ENCODE measurements around the gene P3H2.
"Not testable (repeated sequence)": the region's sequence is repeated elsewhere in the genome, so short reads cannot be mapped to it uniquely, and the experiment has no call there.

The P3H2 gene, protein sequence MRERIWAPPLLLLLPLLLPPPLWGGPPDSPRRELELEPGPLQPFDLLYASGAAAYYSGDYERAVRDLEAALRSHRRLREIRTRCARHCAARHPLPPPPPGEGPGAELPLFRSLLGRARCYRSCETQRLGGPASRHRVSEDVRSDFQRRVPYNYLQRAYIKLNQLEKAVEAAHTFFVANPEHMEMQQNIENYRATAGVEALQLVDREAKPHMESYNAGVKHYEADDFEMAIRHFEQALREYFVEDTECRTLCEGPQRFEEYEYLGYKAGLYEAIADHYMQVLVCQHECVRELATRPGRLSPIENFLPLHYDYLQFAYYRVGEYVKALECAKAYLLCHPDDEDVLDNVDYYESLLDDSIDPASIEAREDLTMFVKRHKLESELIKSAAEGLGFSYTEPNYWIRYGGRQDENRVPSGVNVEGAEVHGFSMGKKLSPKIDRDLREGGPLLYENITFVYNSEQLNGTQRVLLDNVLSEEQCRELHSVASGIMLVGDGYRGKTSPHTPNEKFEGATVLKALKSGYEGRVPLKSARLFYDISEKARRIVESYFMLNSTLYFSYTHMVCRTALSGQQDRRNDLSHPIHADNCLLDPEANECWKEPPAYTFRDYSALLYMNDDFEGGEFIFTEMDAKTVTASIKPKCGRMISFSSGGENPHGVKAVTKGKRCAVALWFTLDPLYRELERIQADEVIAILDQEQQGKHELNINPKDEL

DNA sequence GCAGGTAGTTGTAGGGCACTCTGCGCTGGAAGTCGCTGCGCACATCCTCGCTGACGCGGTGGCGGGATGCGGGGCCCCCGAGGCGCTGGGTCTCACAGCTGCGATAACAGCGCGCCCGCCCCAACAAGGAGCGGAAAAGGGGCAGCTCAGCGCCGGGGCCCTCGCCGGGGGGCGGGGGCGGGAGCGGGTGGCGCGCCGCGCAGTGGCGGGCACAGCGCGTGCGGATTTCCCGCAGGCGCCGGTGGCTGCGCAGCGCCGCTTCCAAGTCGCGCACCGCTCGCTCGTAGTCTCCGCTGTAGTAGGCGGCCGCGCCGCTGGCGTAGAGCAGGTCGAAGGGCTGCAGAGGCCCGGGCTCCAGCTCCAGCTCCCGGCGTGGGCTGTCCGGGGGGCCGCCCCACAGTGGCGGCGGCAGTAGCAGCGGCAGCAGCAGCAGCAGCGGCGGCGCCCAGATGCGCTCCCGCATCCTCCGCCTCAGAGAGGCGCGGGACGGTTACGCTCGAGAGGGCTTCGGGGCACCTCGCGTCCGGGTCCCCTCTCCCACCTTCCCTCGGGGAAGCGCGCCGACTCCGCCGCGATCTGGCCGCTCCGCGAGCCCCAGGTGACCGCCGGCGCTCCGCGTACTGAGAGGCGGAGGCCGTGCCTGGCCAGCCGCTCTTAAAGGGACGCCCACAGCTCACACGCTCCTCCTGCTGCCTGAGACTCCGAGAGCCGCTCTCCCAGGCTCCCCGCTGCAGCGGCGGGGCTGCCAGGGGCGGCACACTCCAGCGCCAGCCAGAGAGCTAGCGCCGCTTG, at the start of gene P3H2:
TSS of gene P3H2 (minus strand) at position 629 of the 792 bp plus-strand sequence. CDS start at position 463, 166 bp downstream.
- DNase-seq = no peak

DNA sequence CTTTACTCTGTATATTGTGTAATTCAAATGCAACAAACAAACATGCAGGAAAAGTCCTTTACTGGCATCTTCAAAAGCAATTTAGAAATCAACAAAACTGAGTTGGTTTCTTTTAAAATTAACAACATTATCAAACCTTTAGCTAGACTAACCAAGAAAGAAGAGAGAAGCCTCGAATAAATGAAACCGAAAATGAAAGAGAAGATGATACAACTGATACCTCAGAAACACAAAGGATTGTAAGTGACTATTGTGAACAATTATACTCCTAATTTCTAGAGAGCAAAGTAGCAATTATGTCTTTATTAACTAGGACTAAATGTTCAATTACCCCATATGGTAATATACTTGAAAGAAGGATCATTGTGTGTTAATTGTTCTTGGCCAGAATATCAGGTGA, 49.2 kb upstream of the P3H2 start:
- DNase-seq = no peak

DNA sequence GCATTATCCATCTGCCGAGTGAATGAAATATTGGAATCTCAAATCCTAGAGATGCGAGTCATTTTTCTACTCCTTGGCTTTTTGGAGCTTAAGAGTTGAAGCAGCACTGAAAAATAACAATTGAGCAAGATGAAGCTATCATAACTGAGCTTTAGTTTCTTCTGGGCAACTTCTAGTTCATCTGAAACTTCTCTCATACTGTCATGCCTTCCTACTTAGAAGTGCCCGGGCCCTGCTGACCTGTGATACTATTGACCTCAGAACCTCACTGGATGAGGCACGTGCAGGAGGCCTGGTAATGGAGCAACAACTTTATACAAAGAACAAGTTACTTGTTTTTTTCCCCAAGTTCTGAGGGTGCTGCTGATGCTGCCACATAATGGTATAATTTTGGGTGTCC, 48.5 kb upstream of the P3H2 start:
- DNase-seq = no peak

DNA sequence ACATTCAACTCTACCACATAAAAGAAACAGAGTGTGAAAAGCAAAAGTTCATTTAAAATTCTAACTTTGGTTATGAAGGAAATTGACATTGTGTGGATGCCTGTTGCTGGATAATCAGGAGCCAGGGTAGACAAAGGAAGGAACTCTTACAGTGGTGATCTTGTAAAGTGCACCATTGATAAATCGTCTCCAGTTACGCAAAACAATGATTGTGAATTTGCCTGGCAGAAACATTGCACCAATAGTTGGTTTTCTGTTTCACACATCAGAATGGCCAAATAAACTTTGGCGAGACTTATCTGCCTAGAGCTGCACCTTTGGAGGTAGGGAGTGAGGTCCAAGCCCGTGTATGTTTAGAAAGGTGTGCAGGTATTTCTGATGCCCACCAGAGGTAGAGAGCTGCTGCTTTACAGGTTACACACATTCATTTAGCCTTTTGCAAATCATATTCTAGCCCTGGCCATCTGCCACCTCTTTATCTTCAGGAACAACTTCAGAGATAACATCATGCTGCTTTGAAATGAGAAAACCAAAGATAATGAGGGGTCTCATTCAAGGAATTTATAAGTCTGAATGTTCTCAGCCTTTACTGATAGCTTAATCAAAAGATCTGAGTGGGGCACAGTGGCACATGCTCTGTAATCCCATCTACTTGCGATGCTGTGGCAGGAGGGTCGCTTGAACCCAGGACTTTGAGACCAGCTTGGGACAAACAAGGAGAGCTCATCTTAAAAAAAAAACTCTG, 47.4 kb upstream of the P3H2 start:
- no peak for DNase-seq

DNA sequence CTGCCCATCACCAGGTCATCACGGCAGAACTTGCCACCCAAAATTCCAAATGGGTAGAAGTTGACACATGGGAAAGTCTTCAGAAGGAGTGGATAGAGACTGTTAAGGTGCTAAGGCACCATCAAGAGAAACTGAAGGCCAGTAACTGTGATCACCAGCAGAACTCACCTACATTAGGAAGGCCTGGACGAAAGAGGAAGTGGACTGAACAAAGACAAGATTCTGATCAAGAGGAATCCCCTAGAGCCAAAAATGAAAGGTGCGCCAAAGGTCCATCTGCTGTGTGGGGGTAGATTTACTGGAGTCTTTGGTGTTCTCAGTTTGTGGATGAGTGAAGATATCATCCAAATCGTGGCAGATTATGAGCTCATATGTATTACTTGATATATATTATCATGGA, 46.3 kb upstream of the P3H2 start:
- DNase-seq = no peak

DNA sequence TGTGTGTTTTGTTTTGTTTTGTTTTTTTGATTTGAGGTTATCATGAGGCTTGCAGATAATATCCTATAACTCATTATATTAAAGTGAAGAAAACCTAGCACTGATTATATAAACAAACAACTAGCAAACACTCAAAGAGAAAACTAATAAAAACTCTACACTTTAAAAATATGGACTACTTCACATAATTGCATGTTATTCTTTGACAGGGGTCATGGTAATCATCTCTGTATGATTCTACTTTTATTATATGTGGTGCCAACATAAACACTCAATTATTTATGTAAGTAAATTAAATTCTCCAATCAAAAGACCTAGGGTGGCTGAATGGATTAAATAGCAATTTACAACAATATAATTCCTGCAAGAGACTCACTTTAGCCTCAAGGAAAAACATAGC, 44.6 kb upstream of the P3H2 start:
- DNase-seq = no peak

DNA sequence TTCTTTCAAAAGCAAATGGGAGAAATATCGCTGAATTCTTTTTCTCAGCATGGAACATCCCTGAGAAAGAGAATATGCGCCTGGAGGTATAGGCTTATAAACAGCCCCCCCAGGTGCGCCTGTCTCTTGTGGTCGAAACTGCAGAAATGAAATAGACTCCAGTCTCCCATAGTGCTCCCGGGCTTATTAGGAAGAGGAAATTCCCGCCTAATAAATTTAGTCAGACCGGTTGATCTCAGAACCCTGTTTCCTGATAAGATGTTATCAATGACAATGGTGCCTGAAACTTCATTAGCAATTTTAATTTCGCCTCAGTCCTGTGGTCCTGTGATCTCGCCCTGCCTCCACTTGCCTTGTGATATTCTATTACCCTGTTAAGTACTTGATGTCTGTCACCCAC, 41.3 kb upstream of the P3H2 start:
- DNase-seq = not testable (repeated sequence)

DNA sequence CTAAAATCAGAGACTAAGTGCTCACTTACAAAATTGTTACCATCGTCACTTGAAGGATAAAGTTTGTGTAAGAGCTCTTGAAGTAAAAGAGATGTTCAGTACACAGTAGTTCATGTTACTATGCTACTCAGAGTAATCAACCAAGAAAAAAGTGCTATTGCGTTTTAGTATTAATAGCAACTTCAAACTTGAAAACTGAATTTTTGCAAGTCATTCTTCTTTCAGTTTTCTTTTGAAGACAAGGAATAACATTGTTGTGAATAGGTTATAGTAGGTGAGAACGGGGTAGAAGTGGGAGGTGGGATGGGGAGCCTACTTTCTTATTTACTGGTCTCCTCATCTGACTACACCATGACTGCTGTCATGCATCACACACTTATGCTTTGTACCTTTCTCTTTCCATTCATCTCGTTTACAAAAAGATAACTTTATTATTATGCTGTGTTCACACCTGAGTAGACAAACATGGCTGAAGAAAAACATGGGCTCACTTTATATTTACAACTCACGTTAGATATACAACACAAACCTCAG, 39.3 kb upstream of the P3H2 start:
- DNase-seq = no peak

DNA sequence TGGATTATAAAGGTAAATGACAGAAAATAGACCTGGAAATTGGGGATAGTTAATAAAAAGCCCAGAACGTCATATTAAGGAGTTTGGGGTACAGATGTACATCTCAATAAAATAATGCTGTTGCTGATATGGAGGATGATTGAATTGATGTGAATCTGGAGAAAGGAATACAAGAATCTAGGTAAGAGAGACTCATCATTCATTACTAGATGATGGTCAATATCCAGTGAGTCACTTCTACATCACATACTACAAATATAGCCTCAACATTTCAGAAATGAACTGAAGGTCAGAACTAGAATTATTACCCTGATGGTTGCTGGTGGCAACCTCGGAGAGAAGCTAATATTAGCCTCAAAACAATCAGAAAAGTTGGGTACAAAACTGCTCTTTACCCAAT, 37.6 kb upstream of the P3H2 start:
- no peak for DNase-seq

DNA sequence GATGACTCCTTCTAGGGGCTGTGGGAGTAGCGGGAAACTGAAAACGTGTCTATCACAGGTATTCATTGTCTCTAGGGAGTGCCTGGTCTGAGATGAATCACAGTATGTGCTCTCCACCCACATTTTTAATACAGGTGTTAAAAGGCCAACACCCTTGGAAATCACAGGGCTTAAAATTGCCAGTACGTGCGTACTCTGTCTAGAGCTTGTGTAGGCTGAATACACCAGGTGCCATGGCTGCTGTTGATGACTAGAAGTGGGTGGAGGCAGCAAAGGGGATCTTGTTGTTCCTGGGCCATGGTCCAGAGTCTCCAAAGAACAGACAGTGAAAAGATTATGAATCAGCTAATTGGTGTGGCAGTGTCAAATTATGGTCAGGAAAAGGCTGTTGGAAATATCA, 35.1 kb upstream of the P3H2 start:
- no peak for DNase-seq

DNA sequence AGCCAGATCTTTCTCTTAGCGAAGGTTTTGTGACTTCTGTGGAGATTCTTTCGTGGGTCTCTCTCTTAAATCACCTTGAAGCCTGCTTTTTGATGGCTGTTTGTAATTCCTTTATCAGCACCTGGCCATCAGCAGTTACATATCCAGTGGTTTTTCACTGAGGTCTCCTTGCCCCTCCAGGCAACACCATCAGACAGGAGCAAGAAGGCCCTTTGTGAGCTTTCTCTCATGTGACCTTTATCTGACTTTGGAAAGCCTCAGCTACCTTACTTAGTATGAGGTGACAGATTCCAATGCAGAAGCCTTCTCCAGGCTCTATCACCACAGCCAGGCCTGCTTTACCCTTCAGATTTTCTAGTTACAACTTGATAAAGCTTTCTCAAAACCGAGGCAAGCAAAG, 30.0 kb upstream of the P3H2 start:
- no peak for DNase-seq

DNA sequence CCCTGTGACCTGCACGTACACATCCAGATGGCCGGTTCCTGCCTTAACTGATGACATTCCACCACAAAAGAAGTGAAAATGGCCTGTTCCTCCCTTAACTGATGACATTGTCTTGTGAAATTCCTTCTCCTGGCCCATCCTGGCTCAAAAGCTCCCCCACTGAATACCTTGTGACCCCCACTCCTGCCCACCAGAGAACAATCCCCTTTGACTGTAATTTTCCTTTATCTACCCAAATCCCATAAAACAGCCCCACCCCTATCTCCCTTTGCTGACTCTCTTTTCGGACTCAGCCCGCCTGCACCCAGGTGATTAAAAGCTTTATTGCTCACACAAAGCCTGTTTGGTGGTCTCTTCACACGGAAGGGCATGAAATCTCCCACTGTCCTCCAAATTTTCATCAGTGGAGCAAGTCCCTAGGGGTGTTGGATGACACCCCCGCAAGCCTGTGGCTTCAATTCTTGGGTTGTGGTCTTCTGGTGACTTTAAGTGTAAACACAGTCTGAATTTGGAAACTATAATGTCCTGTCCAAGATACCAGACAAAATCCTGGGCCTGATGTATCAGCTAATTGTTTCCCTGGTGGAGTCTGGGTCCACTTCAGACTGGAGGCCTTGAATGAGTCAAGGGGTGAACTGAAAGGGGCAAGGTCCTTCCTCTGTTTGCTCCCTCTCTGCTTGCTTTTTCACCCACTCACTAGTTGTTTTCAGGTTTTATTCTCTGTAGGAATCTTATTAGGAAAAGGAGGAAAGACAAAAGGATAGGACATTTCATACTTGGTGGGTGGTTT, 29.3 kb upstream of the P3H2 start:
- not testable (repeated sequence) for DNase-seq

DNA sequence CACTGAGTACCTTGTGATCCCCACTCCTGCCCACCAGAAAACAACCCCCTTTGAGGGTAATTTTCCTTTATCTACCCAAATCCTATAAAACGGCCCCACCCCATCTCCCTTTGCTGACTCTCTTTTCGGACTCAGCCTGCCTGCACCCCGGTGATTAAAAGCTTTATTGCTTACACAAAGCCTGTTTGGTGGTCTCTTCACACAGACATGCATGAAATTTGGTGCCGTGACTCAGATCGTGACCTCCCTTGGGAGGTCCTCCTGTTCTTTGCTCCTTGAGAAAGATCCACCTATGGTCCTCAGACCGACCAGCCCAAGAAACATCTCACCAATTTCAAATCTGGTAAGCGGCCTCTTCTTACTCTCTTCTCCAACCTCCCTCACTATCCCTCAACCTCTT, 24.1 kb upstream of the P3H2 start:
- DNase-seq = not testable (repeated sequence)

DNA sequence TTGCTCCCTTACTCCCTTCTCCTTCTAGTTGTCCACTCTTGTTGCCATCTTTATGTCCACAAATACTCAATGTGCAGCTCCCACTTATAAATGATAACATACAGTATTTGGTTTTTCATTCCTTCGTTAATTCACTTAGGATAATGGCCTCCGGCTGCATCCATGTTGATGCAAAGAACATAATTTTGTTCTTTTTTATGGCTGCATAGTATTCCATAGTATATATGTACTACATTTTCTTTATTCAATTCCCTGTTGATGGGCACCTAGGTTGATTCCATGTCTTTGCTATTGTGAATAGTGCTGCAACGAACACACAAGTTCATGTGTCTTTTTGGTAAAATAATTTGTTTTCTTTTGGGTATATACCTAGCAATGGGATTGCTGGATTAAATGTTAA, 21.3 kb upstream of the P3H2 start:
- no peak for DNase-seq

DNA sequence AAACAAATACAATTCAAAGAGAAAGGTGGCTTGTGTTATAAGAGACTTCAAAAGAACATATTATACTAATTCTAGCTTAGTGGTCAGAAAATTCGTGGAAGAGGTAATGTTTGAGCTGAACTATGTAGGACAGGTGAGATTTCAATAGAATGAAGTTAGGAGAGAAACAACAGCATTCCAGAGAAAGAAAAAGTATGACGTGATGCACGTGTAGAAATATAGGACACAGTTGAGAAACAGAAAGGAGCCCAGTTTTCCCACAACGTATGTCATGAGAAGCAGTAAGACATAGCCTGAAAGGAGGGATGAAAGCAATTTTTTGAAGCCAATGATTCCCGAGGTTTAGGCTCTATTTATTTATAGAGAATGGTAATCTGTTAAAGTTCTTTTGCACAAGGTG, 18.7 kb upstream of the P3H2 start:
- DNase-seq = no peak

DNA sequence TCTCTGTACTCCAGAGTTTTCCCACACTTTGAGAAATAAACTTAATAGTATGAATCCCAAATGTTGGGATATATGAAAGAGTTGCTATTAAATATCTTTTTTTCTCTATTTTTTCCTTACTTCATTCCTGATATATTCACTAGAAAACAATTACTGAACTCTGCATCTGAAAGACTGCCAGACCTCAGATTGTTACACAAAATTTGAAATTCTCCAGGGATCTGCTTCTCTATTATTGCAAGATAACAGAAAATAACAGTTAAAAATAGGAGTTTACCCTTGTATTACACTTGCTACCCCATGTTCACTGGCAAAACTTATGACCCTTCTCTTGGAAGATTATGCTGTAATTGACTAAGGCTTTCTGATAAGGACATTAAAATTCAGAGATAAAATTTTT, 11.7 kb upstream of the P3H2 start:
- no peak for DNase-seq

DNA sequence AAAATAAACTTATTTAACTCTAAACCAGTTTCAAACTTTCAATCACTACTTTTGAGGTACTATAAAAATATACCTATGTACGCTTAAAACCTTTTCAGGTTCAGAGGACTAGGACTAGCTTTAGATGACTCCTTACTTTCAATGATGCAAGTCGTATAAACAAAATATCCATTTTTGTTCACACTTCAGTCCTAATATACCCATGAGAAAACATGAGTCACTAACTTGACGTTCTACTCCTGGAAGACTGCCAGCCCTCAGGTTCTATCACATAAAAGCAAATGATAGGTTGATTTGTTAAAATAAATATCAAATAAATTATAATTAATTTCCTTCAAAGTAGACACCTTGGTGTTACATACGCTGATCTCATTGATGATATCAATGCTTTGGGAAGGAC, 10.6 kb upstream of the P3H2 start:
- no peak for DNase-seq

DNA sequence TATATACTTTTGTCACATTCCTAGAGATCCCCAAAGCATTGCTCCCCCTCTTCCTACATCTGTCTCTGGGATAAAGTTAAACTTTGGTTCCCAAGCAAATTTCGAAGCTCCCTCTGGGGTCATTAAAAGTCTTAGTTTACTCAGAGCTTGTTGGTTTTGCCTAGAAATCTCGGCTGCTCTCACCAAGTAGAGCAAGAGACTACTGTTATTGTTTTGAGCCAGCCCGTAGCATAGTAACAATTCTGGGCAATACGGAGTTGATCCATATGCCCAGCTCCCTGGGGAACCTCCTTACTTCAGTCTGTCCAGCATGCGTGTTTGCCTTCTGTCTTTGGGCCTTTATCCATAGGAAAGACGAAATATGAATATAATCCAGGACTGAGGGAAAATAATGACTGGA, 10.0 kb upstream of the P3H2 start:
- no peak for DNase-seq

DNA sequence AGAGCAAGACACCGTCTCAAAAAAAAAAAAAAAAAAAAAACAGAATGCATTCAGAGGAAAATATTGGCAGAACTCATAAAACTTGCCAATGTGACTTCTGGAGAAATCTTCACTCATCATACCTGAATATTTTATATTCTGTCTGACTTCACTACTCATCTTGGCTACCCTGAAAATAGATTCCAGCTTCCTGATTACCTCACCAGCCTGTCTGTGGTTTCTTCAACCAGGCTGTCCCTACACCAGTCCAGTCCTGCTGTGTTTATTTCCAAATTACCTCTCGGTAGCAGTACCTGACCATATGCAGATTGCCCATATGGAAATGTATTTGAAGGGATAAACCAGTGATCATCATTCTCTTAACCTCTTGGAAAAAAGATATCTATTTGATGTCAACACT, 9.3 kb upstream of the P3H2 start:
- no peak for DNase-seq

DNA sequence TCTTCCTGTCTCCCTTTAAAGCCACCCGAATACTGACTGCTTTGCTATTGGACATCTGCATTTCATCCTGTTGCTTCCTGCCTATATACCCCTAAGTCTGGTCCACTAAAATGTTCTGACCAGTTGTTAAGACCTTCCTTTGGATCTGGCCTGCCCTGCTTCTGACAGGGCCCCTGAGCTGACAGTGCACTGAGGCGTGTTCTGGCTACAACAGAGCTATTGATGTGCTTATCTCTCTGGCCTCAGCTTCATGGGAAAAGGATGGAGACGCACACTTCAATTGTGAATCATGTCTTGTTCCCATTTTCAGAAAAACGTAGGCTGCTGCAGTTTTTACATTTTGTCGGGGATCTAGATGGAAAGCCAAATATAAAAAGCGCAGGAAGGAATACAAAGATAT, 7.1 kb upstream of the P3H2 start:
- DNase-seq = no peak

DNA sequence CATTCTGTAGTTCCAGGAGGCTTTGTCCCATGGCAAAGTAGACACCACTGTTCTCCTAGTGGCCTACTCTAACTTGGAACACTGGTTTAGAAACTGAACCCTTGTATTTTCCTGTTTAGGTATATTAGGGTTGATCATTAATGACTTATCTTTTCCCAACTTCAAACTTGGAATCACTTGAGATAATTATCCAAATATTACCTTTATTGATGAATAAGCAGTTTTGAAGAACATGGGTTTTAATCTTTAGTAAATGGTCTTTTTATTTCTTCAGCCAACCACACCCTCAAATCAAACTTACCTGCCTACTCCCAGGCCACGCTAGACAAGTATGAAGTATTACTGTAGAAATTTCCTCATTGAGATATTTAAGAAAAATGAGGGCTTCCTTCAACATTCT, 6.5 kb upstream of the P3H2 start:
- no peak for DNase-seq
